Duodenal mucosa (tissue), 2 donors: Measurements from ENCODE around the gene BCL7C.

ENCODE experiments used
- H3K27ac ChIP-seq: one replicate; pipeline ENCODE4 v1.7.0; 2013; ENCODE audit warnings: low read depth, low read length
- H3K27me3 ChIP-seq, 2 donors: one replicate each; pipeline ENCODE4 v1.7.0; 2013; ENCODE audit warnings: low read length in 2 of 2, control low read depth in 1 of 2; ENCODE audit not compliant: insufficient read depth in 2 of 2, control insufficient read depth in 1 of 2
- H3K36me3 ChIP-seq, 2 donors: one replicate each; pipeline ENCODE4 v1.7.0; 2013; ENCODE audit warnings: low read length in 2 of 2, control low read depth in 1 of 2; ENCODE audit not compliant: insufficient read depth in 2 of 2, control insufficient read depth in 1 of 2
- H3K4me1 ChIP-seq, 2 donors: one replicate each; pipeline ENCODE4 v1.7.0; 2013; ENCODE audit warnings: low read length in 2 of 2, control low read depth in 1 of 2; ENCODE audit not compliant: insufficient read depth in 2 of 2, control insufficient read depth in 1 of 2
- H3K4me3 ChIP-seq, 2 donors: one replicate each; pipeline ENCODE4 v1.7.0; 2013; ENCODE audit warnings: low read length in 2 of 2, low read depth in 1 of 2
- H3K9ac ChIP-seq, 2 donors: one replicate each; pipeline ENCODE4 v1.7.0; 2013; ENCODE audit warnings: low read length in 2 of 2, low read depth in 1 of 2
- H3K9me3 ChIP-seq, 2 donors: one replicate each; pipeline ENCODE4 v1.7.0; 2013; ENCODE audit warnings: low read length in 2 of 2, control low read depth in 1 of 2; ENCODE audit not compliant: control insufficient read depth in 1 of 2

Gene BCL7C

GRCh38 chr16:30922960-30923535, 29.2 kb upstream of the BCL7C start:
- Histone ChIP-seq H3K4me3 (peak overlapping the region; percentile 82 to 88), H3K27me3 (no peaks in the 10 kb centered on the region), H3K9ac (peak overlapping the region; percentile 72 to 90), H3K4me1 (peaks cover 7 to 12% of the 10 kb centered on the region in 2 donors), H3K36me3 (peaks cover 0 to 4% of the 10 kb centered on the region in 2 donors), H3K9me3 (no peaks in the 10 kb centered on the region), H3K27ac (peak overlapping the region; percentile 85)

- Histone ChIP-seq H3K27ac (peak overlapping the region; percentile 85), H3K4me3 (peak overlapping the region; percentile 82 to 88), H3K9ac (peak overlapping the region; percentile 72 to 90), H3K9me3 (no peaks in the 10 kb centered on the region), H3K36me3 (peaks cover 0 to 4% of the 10 kb centered on the region in 2 donors), H3K27me3 (no peaks in the 10 kb centered on the region), H3K4me1 (peaks cover 7 to 12% of the 10 kb centered on the region in 2 donors)
Measured at GRCh38 chr16:30922420-30922959, 28.6 kb upstream of the BCL7C start.

GRCh38 chr16:30921748-30922419, 28.0 kb upstream of the BCL7C start:
- Histone ChIP-seq H3K9me3 (no peaks in the 10 kb centered on the region), H3K27ac (peak overlapping the region; percentile 76), H3K4me3 (peak overlapping the region; percentile 82 to 87), H3K36me3 (peaks cover 0 to 3% of the 10 kb centered on the region in 2 donors), H3K4me1 (peaks cover 7 to 12% of the 10 kb centered on the region in 2 donors), H3K9ac (peak overlapping the region; percentile 67 to 71), H3K27me3 (no peaks in the 10 kb centered on the region)

GRCh38 chr16:30921459-30921747, 27.5 kb upstream of the BCL7C start:
- H3K27ac ChIP-seq = no peak overlapping the region
- H3K27me3 ChIP-seq = no peaks in the 10 kb centered on the region
- H3K9me3 ChIP-seq = no peaks in the 10 kb centered on the region
- H3K9ac ChIP-seq = peak overlapping the region; percentile 67 to 71
- peak overlapping the region; percentile 82 to 87 for H3K4me3 ChIP-seq
- H3K36me3 ChIP-seq = no peaks in the 10 kb centered on the region
- H3K4me1 ChIP-seq = peaks cover 7 to 12% of the 10 kb centered on the region in 2 donors

- H3K4me3 ChIP-seq = no peak overlapping the region
- H3K27me3 ChIP-seq = no peaks in the 10 kb centered on the region
- no peaks in the 10 kb centered on the region for H3K36me3 ChIP-seq
- peaks cover 7 to 12% of the 10 kb centered on the region in 2 donors for H3K4me1 ChIP-seq
- H3K27ac ChIP-seq = no peak overlapping the region
- no peak overlapping the region for H3K9ac ChIP-seq
- H3K9me3 ChIP-seq = no peaks in the 10 kb centered on the region
Measured at GRCh38 chr16:30920891-30921290, 27.0 kb upstream of the BCL7C start.

GRCh38 chr16:30918614-30919013, 24.7 kb upstream of the BCL7C start:
- Histone ChIP-seq H3K4me1 (peaks cover 0 to 8% of the 10 kb centered on the region in 2 donors), H3K36me3 (no peaks in the 10 kb centered on the region), H3K9me3 (no peaks in the 10 kb centered on the region), H3K4me3 (no peak overlapping the region), H3K27ac (no peak overlapping the region), H3K9ac (no peak overlapping the region), H3K27me3 (no peaks in the 10 kb centered on the region)

GRCh38 chr16:30914830-30915229, 21.0 kb upstream of the BCL7C start:
- Histone ChIP-seq H3K27ac (no peak overlapping the region), H3K36me3 (no peaks in the 10 kb centered on the region), H3K27me3 (no peaks in the 10 kb centered on the region), H3K9me3 (no peaks in the 10 kb centered on the region), H3K4me3 (no peak overlapping the region), H3K9ac (no peak overlapping the region), H3K4me1 (no peaks in the 10 kb centered on the region)

GRCh38 chr16:30912794-30913412, 19.0 kb upstream of the BCL7C start:
- Histone ChIP-seq H3K9ac (no peak overlapping the region), H3K4me1 (no peaks in the 10 kb centered on the region), H3K9me3 (no peaks in the 10 kb centered on the region), H3K27me3 (no peaks in the 10 kb centered on the region), H3K36me3 (no peaks in the 10 kb centered on the region), H3K27ac (no peak overlapping the region), H3K4me3 (no peak overlapping the region)

- H3K27me3 ChIP-seq = no peaks in the 10 kb centered on the region
- H3K4me1 ChIP-seq = no peaks in the 10 kb centered on the region
- H3K36me3 ChIP-seq = no peaks in the 10 kb centered on the region
- H3K9ac ChIP-seq = no peak overlapping the region
- H3K27ac ChIP-seq = no peak overlapping the region
- no peak overlapping the region for H3K4me3 ChIP-seq
- H3K9me3 ChIP-seq = no peaks in the 10 kb centered on the region
Measured at GRCh38 chr16:30910427-30911029, 16.7 kb upstream of the BCL7C start.

- Histone ChIP-seq H3K9me3 (no peaks in the 10 kb centered on the region), H3K9ac (no peak overlapping the region), H3K36me3 (no peaks in the 10 kb centered on the region)
Measured at GRCh38 chr16:30907064-30907463, 13.2 kb upstream of the BCL7C start.

More at GRCh38 chr16:30907064-30907463, 13.2 kb upstream of the BCL7C start:
- no peak overlapping the region for H3K4me3 ChIP-seq
- H3K4me1 ChIP-seq = peaks cover 5 to 18% of the 10 kb centered on the region in 2 donors
- no peaks in the 10 kb centered on the region for H3K27me3 ChIP-seq
- H3K27ac ChIP-seq = no peak overlapping the region
